Glutamatergic neuron (in vitro differentiated cells): Measurements from ENCODE around the gene CROCC2. TPM values are rescaled to one million over a fixed set of nuclear protein-coding genes. Genes with fewer than 3 reads are reported as not detected.

Experiments
- DNase-seq: peaks from one replicate; pipeline ENCODE4 v3.0.0; 2022
- H3K27ac Mint-ChIP-seq: one replicate; pipeline ENCODE4 v1.8.0; 2020; ENCODE audit warnings: mild to moderate bottlenecking, mixed read lengths, inconsistent platforms; ENCODE audit not compliant: unreplicated experiment
- H3K27me3 Mint-ChIP-seq: one replicate; pipeline ENCODE4 v1.8.0; 2020; ENCODE audit warnings: mild to moderate bottlenecking, moderate library complexity, mixed read lengths, inconsistent platforms; ENCODE audit not compliant: unreplicated experiment
- H3K36me3 Mint-ChIP-seq: one replicate; pipeline ENCODE4 v1.8.0; 2020; ENCODE audit warnings: mild to moderate bottlenecking, mixed read lengths, inconsistent platforms; ENCODE audit not compliant: unreplicated experiment
- H3K4me1 Mint-ChIP-seq: one replicate; pipeline ENCODE4 v1.8.0; 2020; ENCODE audit warnings: mild to moderate bottlenecking, low read depth, mixed read lengths, inconsistent platforms; ENCODE audit not compliant: unreplicated experiment
- H3K4me3 Mint-ChIP-seq: one replicate; pipeline ENCODE4 v1.8.0; 2020; ENCODE audit warnings: mild to moderate bottlenecking, mixed read lengths, inconsistent platforms; ENCODE audit not compliant: unreplicated experiment
- H3K9me3 Mint-ChIP-seq: one replicate; pipeline ENCODE4 v1.8.0; 2020; ENCODE audit warnings: mild to moderate bottlenecking, moderate library complexity, mixed read lengths, inconsistent platforms; ENCODE audit not compliant: unreplicated experiment
- total RNA-seq: library from RNA; stranded (reverse); fragmentation: NEBNext Ultra II Directional; extraction: Animal tissue kit (Norgen Biotek cat#: 25700); gene quantifications from one replicate; pipeline ENCODE4 v1.2.1, GENCODE V29; 2021; ENCODE audit not compliant: unreplicated experiment
- TF ChIP-seq, protein P1 (sequence below): fragments of 200-600 bp; sonication (generic); IDR thresholded peaks from one replicate; pipeline ENCODE4 v1.5.0; 2021; ENCODE audit not compliant: partially characterized antibody, unreplicated experiment

Gene CROCC2
- total RNA-seq, 1 donor from 2014 or later, result not detected

DNA sequence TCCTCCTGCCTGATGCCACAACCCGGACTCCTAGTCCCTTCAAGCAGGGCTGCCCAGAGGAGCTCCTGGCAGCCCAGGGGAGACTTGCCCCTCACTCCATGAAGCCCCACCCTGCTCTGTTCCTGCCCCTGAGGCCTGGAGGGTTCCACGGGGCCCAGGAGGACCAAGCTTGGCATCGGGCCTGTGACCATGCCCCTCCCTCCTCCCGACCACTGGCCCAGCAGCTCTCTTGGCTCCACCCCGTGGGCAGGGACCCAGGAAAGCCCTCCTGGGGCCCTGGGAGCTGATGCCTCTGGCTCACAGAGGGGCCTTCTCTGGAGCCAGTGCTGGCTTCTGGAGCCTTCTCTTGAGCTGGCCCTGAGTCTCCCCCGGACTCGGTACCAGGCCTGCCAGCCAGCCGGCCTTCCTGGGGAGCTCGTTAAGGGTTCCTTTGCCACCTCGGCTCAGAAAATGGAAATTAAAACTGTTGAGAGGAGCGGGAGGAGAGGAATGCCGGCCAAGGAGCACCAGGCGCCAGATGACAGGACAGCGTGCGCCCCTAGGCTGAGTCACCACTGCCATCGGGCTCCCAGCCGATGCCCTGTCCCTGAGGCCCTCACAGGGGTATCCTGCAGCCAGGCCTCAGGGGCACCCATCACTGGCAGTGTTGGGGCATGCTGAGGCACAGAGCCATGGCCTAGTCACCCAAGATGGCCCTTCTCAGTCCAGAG is 51.7 kb downstream of the CROCC2 start:
- no peak overlapping the region for H3K4me3 Mint-ChIP-seq
- TF ChIP-seq, protein P1, sequence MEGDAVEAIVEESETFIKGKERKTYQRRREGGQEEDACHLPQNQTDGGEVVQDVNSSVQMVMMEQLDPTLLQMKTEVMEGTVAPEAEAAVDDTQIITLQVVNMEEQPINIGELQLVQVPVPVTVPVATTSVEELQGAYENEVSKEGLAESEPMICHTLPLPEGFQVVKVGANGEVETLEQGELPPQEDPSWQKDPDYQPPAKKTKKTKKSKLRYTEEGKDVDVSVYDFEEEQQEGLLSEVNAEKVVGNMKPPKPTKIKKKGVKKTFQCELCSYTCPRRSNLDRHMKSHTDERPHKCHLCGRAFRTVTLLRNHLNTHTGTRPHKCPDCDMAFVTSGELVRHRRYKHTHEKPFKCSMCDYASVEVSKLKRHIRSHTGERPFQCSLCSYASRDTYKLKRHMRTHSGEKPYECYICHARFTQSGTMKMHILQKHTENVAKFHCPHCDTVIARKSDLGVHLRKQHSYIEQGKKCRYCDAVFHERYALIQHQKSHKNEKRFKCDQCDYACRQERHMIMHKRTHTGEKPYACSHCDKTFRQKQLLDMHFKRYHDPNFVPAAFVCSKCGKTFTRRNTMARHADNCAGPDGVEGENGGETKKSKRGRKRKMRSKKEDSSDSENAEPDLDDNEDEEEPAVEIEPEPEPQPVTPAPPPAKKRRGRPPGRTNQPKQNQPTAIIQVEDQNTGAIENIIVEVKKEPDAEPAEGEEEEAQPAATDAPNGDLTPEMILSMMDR, result no peak
- peaks cover 2% of the 10 kb centered on the region for H3K9me3 Mint-ChIP-seq
- H3K27me3 Mint-ChIP-seq, result peaks cover 1% of the 10 kb centered on the region
- H3K27ac Mint-ChIP-seq, result no peak overlapping the region
- H3K4me1 Mint-ChIP-seq, result peaks cover 2% of the 10 kb centered on the region
- no peak for DNase-seq
- H3K36me3 Mint-ChIP-seq, result no peaks in the 10 kb centered on the region

DNA sequence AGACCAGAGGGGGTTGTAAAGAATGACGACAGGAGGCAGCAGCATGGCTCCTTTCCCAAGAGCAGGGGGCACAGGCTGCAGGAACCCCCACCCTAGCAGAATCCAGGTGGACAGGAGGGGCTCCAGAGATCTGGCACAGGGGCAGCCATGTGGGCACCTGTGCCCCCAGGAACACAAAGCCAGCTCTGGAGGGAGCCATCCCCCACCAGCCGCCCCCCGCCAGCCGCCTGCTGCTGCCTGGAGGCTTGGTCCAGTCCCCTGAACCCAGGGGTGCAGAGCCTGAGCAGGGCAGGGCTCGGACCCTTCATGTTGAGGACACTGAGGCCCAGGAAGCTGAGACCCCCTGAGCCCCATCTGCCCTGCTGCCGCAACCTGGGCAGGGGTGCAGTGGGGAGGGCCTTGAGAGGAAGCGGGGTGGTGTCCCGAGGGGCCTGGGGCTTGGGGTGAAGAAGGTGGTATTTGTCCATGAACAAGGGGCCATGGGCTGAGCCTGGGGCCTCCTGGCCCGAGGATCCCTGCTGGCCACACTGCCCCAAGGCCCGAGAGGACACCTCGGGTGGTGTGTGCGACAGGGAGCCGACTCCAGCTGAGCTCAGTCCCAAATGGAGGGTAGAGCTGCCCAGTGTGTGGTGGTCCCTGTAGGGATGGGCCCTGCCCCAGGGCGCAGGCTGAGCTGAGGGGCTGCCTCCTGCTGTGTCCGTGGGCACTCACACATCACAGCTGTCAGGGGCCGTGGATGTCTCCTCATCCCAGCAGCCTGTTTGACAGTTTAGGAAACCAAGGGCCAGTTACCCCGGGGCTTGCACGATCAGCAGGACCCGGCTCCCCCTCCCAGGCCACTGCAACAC is 52.5 kb downstream of the CROCC2 start:
- peaks cover 1% of the 10 kb centered on the region for H3K27me3 Mint-ChIP-seq
- H3K4me1 Mint-ChIP-seq, result peaks cover 2% of the 10 kb centered on the region
- DNase-seq, result no peak
- H3K27ac Mint-ChIP-seq, result no peak overlapping the region
- no peak overlapping the region for H3K4me3 Mint-ChIP-seq
- peaks cover 2% of the 10 kb centered on the region for H3K9me3 Mint-ChIP-seq
- no peaks in the 10 kb centered on the region for H3K36me3 Mint-ChIP-seq
- TF ChIP-seq, protein P1, result no peak

DNA sequence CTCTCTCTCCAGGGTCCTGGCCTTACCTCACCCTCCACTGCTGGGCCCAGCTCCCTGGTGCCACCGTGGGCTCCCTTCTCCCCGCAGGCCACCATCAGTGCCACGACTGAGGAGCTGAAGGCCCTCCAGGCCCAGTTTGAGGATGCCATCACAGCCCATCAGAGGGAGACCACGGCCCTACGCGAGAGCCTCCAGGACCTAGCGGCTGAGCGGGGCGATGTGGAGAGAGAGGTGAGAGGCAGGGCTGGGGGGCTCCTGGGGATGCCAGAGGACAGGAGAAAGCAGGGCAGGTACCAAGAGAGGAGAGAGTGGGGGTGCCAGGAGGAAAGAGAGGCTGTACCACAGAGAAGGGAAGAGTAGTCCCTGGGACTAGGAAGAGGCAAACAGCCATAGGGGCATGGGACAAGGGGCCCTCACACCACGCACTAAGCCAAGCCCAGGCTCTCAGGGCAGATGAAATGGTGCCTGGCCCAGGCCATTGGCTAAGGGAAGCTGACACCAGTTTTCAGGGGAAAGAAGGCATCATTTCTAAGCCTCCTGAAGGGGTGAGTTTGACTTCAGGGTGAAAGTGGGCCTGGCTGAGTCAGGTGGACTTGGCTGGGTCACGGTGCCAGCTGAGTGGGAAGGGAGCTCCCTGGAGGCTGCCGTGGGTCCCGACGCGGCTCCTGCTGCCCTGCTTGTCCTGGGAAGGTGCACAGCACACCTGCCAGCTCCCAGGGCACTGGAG is 53.2 kb downstream of the CROCC2 start:
- DNase-seq, result no peak
- Mint-ChIP-seq H3K27ac (no peak overlapping the region), H3K27me3 (peaks cover 1% of the 10 kb centered on the region)

DNA sequence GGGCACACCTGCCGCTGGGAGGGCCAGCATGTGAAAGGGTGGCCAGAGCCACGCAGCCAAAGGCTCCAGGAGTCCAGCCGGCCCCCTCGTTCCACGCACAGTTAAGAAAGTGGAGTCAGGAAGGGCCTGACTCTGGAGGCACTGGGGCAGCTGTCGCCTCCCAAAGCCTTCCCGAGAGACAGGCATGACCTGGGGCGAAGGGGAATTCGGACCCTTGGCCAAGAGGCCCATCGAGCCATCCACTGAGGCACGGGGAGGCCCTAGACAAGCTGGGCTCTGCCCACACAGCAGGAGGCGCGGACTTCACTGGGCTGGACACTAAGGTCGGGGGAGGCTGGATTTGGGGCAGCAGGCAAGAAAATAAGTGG is 53.8 kb downstream of the CROCC2 start:
- H3K9me3 Mint-ChIP-seq, result peaks cover 2% of the 10 kb centered on the region
- peaks cover 1% of the 10 kb centered on the region for H3K27me3 Mint-ChIP-seq
- H3K4me1 Mint-ChIP-seq, result peaks cover 2% of the 10 kb centered on the region
- H3K36me3 Mint-ChIP-seq, result no peaks in the 10 kb centered on the region
- no peak overlapping the region for H3K4me3 Mint-ChIP-seq
- DNase-seq, result no peak
- TF ChIP-seq, protein P1, result no peak
- no peak overlapping the region for H3K27ac Mint-ChIP-seq

More for the DNA sequence above, 53.2 kb downstream of the CROCC2 start:
- H3K4me3 Mint-ChIP-seq, result no peak overlapping the region
- H3K36me3 Mint-ChIP-seq, result no peaks in the 10 kb centered on the region
- TF ChIP-seq, protein P1, result no peak
- H3K9me3 Mint-ChIP-seq, result peaks cover 2% of the 10 kb centered on the region
- H3K4me1 Mint-ChIP-seq, result peaks cover 2% of the 10 kb centered on the region
